ENCODE results near the gene GUK1. TPM values are rescaled to one million over a fixed set of nuclear protein-coding genes. Genes with fewer than 3 reads are reported as not detected.
"Not testable (repeated sequence)": the region's sequence is repeated elsewhere in the genome, so short reads cannot be mapped to it uniquely, and the experiment has no call there.

Gene GUK1
- polyA plus RNA-seq, 3 donors = 113 to 167 (median 157) TPM

DNA sequence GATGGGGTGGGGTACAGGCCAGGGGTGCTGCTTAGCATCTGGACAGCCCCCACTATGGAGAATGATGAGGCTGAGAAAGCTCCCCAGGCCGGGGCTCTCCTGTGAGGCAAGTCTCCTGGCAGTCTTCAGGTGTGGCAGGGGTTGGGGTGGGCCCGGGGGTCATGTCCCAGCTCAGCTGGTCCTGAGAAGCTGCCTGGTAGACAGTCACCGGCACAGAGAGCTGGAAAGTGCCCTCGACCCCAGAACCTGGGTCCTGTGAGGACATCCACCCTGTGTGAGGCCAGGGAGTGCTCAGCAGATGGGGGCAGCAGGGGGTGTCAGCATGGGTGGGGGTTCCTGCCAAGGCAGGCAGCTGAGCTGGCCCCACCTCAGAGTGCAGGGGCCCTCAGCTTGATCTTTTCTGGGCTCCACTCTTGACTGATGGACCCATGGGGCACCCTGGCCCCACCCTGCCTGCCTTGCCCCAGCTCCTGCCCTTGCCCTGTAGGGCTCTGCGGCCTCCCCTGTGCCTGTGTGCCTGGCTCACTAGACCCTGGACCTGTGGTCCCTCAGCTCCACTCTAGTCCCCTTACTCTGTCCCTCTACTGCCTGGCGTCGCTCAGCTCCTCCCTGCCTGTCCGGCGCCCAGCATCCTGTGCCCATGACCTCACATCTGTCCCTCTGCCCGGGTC lies 31.3 kb downstream of the GUK1 start:
- no peak for DNase-seq

DNA sequence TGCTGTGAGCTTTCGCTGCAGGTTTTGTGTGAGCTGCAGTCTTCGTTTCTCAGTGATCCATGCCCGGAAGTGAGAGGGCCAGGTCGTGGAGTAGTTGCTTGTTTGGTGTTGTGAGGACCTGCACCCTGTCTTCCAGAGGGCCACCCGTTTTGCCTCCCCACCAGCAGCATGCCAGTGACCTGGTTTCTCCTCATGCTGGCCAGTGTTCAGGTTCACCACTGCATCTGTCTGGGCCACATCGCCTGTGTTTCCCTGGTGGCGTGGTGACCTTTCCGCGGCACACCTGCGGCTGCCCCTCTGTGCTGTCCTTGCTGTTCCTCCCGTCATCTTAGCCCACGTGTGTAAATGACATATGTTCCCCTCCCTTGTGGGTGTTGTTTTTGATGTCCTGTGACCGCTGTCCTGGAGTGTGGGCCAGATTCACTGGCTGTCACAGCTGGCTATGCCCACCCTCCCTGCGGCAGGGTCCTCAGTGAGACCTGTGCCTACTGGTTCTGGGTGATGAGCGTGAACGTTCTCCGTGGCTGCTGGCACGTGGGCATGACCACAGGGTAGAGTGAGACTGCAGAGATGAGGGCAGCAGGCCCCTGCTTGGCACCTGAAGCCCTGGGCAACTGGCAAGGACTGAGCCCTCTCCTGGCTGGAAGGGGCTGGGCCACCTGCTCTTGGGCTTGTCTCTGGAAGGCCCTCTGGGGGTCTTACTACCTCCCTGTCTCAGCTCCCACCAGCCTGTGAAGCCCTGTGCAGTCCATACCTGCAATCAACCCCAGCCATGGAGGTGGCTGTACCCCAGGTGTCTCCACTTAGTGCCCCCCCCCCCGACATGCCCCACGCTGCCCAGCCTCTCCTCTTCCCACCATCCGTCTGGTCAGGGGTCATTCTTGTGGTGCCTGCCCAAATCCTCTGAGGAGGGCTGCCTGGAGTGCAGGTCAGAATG lies 32.8 kb downstream of the GUK1 start:
- no peak for DNase-seq

DNA sequence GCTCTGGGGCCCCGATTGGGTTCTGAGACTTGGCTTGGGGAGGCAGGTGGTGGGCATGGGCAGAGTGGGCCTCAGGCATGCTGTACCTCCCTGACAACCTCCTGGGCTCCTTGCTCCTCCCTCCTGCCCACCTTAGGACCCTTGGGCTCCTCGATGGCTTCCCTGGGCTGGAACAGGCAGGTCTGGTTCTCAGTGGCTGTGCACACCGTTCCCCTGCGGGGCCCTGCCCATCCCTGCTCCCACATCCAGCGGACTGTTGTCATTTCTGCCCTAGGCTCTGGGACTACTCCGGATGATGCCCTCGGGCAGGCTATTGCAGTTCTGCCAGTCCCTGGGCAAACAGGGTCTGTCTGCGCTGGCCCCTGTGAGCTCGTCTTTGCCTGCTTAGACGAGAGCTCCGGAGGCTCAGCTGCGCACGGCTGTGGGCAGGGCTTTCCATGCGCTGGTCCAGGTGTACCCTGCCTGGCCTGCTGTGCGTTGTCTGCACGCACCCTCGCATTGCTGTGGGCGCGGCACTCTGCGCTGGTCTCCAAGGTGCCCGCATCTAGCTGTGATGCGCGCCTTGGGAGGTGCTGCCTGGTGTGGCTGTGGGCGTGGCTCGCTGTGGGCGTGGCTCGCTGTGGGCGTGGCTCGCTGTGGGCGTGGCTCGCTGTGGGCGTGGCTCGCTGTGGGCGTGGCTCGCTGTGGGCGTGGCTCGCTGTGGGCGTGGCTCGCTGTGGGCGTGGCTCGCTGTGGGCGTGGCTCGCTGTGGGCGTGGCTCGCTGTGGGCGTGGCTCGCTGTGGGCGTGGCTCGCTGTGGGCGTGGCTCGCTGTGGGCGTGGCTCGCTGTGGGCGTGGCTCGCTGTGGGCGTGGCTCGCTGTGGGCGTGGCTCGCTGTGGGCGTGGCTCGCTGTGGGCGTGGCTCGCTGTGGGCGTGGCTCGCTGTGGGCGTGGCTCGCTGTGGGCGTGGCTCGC lies 33.7 kb downstream of the GUK1 start:
- not testable (repeated sequence) for DNase-seq

DNA sequence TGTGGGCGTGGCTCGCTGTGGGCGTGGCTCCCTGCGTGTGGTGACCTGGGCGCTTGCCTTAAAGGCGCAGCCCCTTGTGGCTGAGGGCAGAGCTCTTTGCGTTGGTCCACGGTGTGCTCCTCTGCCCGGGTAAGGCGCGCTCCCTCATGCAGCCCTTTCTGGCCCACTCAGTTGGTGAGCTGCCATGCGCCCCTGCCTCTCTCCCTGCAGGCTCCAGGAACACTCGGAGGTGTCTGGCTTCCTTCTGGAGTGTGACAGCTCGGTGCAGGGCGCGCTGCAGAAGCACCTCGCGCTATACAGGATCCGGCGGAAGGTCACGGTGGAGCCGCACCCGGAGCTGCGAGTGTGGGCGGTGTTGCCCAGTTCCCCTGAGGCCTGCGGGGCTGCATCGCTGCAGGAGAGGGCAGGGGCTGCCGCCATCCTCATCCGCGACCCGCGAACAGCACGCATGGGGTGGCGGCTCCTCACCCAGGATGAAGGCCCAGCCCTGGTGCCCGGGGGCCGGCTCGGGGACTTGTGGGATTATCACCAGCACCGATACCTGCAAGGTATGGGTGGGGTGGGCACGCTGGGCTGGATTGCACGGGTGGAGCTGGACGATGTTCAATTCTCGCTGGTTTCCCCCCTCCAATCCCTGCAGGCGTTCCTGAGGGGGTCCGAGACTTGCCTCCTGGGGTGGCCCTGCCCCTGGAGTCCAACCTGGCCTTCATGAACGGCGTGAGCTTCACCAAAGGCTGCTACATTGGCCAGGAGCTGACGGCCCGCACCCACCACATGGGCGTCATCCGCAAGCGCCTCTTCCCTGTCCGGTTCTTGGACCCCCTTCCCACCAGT lies 34.6 kb downstream of the GUK1 start:
- DNase-seq = no peak

DNA sequence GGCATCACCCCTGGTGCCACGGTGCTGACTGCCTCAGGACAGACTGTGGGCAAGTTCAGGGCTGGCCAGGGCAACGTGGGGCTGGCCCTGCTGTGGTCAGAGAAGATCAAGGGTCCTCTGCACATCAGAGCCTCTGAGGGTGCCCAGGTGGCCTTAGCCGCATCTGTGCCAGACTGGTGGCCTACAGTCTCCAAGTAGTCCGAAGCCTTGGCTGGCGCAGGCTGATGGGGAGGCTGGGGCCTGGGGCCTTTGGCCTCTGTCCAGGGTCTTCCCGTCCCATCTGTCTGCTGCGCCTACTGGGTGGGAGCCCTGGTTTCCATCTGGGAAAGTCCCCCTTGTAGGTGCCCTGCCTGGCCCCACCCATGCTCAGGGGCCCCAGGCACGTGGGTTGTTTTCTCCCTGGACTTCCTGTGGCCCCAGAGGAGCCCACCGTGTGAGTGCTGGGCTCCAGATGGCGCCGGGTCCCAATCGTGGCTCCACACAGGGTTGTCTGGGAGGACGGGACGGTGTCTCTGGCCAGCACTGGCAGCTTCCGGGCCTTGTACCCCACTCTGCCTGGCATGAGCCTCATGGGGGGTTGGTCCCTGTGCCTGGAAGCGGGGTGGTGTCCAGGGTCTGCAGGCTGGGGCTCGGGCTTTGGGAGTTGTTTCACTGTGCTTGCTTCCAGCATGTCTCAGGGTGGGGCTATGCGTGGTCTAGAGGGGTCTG lies 35.4 kb downstream of the GUK1 start:
- no peak for DNase-seq

DNA sequence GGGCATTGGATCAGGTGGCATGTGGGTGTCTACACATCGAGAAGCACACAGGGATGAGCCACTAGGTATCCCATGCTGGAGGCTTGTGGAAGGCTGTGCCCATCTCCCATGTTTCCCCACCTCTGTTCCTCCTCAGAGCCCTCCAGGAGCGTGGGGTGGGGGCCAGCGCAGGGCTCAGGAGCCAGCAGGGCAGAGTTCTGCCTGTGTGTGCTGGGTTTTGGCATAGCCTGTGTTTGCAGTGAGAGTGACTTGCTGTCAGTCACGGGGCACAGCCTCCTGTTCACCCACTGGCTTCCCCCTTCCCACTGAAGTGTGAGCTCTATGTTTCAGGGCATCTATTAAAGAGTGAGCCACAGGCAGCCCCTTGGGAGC lies 35.9 kb downstream of the GUK1 start:
- DNase-seq = no peak

DNA sequence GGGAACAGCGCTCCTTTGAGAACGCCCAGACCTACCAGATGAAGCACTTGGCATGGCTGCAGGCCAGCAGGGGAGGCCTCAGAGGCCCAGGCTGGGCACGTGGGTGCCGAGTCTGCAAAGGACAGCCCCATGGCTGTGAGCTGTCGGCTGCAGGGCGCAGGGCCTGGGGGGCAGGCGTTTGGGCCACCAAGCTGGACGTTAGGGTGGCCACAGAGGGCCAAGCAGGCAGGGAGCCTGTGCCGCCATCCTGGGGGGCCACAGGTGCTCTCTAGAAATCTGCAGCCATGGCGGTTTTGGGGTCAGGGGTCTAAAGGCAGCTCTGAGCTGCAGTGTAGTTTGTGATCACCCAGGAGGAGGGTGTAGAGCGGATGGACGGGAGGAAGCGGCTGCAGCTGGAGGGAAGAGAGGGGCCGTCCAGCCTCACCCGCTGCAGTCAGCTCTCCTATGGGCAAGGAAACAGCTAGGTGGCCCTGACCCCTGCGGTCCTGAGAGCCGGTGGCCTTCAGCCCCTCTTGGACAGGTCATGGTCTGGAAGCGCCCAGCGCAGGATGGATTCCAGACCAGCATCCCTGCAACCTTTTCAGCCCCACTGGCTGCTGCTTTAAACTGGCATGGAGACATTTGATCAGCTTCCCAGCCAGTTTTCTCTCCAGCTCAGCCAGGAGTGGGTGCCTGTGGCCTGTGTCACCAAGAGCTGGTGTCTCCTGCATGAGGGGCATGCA lies 36.5 kb downstream of the GUK1 start:
- no peak for DNase-seq

DNA sequence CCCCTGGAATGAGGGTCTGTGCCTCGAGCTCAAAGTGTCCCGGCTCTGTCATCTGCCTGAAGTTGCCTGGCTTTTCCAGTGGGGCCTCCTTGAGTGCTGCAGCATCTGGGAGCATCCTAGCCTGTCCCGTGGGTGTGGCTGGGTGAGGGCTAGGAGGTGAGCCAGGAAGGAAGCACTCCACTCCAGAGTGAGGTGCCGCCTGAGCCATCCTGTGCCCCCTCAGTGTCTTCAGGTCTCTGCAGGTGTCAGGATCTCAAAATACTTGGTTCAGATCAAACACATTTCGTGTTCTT lies 37.0 kb downstream of the GUK1 start:
- DNase-seq = no peak

DNA sequence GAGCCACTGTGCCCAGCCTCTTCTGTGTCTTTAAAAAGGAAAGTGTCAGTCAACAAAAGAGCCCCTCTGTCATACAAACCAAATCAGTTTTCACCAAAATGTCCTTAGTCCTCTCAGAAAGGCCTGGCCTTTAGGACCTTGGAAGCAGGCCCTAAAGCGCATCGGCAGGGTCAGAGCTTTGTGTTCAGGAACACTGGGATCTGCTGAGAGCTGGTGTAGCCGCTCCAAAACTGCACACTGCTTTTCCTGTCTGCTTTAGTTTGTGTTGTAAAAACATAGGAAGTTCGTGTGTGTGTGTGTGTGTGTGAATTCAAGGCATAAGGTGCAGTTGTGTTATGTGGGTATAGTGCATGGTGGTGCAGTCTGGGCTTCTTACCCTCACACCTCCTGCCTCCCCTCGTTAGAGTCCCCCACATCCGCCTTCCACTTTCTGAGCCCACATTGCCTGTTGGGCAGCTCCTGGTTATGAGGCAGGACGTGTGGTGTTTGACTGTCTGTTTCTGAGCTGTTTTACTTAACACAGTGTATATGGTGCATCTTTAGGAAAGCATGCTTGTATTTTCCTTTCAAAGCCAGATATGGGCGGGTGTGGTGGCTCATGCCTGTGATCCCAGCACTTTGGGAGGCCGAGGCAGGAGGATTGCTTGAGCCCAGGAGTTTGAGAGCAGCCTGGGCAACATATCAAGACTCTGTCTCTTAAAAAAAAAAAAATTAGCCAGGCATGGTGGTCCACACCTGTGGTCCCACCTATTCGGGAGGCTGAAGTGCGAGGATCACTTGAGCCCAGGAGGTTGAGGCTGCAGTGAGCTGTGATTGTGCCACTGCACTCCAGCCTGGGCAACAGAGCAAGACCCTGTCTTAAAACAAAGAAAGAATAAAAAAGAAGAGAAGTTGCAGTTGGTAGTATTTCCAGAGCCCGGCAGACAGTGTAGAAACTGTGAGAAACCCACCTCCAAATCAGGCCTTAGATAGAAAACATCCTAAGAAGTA lies 37.9 kb downstream of the GUK1 start:
- no peak for DNase-seq

DNA sequence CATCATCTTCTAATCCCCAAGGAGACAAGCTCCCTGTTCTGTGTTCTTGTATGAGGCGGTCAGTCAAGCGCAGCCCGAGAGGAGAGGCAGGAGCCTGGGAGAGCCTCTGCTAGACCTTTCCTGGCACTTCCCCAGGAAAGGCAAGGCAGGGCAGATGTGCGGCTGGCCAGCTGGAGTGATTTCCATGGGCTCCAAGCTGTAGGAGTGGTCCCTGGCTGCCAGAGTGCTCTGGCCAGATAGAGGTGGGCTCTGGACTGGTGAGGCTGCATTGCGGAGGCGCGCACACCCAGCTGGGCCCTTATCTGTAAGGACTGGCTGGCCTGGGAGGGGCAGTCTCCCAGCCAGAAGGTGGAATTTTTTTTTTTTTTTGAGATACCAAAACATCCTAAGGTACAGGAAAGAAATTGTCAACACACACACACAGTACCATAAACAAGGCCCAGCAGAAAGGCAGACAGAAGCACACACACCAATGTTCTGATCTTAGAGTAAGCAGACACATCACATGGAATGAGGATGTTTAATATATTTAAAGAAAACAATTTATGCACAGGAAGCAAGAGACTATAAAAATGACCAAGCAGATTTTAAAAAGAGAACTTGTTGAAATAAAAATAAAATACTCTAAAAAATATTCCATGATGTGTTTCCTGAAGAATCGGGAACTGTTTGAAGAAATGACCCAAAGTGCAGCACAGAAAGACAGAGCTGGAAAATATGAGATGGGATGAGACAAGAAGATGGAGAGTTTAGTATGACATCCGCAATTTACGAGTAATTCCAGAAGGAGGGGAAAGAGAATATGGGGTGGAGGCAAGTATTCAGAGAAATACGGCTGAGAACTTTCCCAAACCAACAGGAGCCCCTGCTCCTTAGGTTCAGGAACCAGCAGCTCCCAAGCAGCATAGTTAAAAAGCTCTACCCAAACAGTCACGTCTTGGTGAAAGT lies 38.9 kb downstream of the GUK1 start:
- no peak for DNase-seq

DNA sequence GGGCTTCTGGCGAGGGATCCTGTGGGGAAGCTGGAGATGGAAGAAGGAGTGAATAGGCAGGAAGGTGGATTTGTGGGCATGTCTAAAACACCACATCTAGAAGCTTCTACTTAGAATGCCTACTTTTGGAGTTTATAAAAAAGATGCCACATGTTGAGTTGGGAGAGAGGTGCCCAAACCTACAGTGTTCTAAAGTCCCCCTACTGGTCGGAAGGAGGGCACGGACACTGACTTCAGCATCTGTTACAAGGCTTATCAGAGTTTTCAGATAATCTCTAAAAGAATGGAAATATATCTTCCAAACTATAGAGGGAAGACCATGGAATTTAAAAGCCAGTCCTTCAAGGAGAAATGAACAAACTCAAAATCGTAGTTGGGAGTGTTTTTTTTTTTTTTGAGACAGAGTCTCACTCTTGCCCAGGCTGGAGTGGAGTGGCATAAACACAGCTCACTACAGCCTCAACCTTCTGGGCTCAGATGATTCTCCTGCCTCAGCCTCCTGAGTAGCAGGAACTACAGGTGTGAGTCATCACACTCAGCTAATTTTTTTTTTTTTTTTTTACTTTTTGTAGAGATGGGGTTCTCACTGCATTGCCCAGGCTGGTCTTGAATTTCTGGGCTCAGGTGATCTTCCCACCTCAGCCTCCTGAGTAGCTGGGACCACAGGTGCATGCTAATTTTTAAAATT lies 40.3 kb downstream of the GUK1 start:
- DNase-seq = no peak

DNA sequence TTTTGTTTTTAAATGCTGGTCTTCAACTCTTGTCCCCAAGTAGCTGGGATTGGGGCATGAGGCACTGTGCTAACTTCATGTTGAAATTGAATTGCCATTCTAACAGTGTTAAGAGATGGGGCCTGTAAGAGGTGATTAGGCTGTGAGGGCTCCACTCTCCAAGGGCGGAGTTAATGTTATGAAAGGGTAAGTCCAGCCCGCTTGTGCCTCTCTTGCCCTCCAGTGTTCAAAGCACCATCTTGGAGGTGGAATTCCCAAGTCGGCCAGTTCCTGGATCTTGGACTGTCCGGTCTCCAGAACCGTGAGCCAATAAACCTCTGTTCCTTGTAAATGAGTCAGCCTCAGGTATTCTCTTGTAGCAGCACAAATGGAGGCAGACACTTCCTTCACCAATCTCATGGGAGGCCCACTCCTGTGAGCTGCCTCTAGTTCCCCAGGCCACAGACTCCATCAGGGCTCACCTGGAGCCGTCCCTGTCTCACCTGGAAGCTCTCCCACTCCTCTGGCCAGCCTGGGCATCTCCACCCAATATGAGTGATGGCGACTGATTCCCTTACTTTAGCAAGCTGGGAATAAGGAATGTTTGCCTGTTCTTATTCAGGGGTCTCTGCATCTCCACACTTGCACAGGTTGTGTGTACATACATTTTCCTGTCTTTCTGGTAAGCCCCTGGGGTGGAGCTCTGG lies 41.0 kb downstream of the GUK1 start:
- no peak for DNase-seq

DNA sequence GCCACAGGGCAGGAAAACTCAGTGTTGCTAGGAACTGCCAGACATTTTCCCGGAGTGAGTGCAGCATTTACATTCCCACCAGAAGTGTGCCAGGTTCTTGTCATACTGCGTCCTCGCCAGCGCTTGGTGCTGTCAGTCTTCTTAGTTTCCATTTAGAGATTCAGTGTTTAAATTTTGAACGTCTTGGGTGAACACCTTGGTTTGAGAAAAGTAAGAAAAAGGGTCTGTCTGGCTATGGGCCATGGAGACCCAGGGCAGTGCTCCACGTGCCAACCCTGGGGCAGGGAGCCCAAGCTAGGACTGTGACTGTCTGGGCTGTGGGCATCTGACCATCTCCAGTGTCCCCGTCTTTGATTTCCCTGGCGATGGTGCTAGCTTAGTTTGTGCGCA lies 41.6 kb downstream of the GUK1 start:
- no peak for DNase-seq

DNA sequence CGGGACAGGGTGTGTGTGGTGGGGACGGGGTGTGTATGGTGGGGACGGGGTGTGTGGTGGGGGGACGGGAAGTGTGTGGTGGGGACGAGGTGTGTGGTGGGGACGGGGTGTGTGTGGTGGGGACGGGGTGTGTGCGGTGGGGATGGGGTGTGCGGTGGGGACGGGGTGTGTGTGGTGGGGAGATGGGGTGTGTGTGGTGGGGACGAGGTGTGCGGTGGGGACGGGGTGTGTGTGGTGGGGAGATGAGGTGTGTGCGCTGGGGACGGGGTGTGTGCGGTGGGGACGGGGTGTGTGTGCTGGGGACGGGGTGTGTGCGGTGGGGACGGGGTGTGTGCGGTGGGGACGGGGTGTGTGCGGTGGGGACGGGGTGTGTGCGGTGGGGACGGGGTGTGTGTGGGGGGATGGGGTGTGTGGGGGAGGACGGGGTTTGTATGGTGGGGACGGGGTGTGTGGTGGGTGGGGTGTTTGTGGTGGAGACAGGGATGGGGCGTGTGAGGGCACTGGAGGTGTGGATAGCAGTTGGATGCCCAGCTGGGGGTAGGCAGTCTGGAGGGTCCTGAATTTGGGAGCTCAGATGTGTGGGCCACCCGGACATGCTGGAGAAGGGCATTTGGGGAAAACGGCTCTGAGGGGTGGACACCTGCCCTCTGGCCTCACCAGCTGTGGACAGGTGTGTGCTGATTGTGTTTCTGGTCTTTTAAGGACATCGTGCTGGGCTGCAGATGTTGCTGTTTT lies 42.4 kb downstream of the GUK1 start:
- no peak for DNase-seq

DNA sequence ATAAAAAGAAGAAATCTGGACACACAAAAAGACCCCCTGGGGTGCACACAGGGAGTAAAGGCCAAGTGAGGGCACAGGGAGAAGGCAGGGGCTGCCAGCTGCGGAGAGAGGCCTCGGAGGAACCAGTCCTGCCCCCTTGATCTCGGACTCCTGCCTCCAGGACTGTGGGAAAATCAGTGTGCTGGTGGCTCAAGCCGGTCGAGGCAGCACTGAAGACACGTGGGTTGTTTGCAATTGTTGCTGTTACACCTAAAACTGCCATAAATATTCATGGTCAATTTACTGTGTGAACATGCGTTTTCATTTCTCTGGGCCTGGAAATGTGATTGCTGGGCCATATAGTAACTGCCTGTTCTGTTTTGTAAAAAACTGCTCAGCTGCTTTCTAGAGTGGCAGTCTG lies 44.1 kb downstream of the GUK1 start:
- no peak for DNase-seq

DNA sequence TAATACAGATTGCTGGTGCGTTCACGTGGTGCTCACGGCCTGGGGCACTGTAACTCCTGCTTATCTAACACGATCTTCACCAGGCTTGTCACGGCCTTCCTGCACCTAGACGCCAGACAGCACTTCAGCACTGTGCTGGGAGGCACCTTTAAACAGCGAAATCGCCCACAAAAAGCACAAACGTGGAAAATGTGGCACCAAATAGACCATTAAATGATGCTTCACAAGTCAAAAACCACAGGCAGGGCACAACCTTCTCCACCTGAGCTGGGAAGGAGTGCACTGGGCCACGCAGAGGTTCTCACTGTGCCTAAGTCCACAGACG lies 45.5 kb downstream of the GUK1 start:
- no peak for DNase-seq
